Esophagus muscularis mucosa (tissue), 4 donors: ENCODE data around the gene CYTH3. TPM values are rescaled to one million over a fixed set of nuclear protein-coding genes. Genes with fewer than 3 reads are reported as not detected.

Source experiments
- DNase-seq: peaks from one replicate; pipeline ENCODE4 v3.0.0-alpha.2; 2017; ENCODE audit errors: extremely low spot score
- H3K27ac ChIP-seq, 4 donors: fragments of 200-600 bp; sonication (generic); replicated peaks in 1 of 4; 1 replicate in 3 of 4; 2 replicates in 1 of 4; pipeline ENCODE4 v1.5.1; 2016 to 2019; ENCODE audit warnings: mild to moderate bottlenecking in 1 of 4
- H3K27me3 ChIP-seq, 4 donors: fragments of 200-600 bp; sonication (generic); one replicate each; pipeline versions ENCODE4 v1.5.1 to v1.6.0; 2016 to 2019
- H3K36me3 ChIP-seq, 4 donors: fragments of 200-600 bp; sonication (generic); one replicate each; pipeline ENCODE4 v1.5.1; 2016 to 2019
- H3K4me1 ChIP-seq, 4 donors: fragments of 200-600 bp; sonication (generic); one replicate each; pipeline ENCODE4 v1.5.1; 2016 to 2019
- H3K4me3 ChIP-seq, 4 donors: fragments of 200-600 bp; sonication (generic); 1 replicate in 2 of 4; 2 replicates in 2 of 4; pipeline ENCODE4 v1.5.1; 2016 to 2019; ENCODE audit warnings: mild to moderate bottlenecking in 4 of 4, moderate library complexity in 1 of 4
- H3K9me3 ChIP-seq, 4 donors: fragments of 200-600 bp; sonication (generic); 1 replicate in 3 of 4; 2 replicates in 1 of 4; pipeline ENCODE4 v1.5.1; 2016 to 2019
- CTCF ChIP-seq, 3 experiments: fragments of 200-600 bp in 2 of 3; fragments of 450-650 bp in 1 of 3; sonication (generic) in 2 of 3; IDR thresholded peaks; one replicate each; pipeline ENCODE4 v1.5.1; 2017 to 2019; ENCODE audit warnings: antibody characterized with exemption in 3 of 3, mild to moderate bottlenecking in 2 of 3, moderate library complexity in 1 of 3
- EP300 ChIP-seq: sonication (generic); formaldehyde crosslinking; IDR thresholded peaks from one replicate; pipeline ENCODE4 v1.6.1; 2017; ENCODE audit warnings: antibody characterized with exemption
- POLR2A ChIP-seq: fragments of 450-650 bp; IDR thresholded peaks from one replicate; pipeline ENCODE4 v1.6.1; 2017; ENCODE audit warnings: antibody characterized with exemption, moderate library complexity, mild to moderate bottlenecking, low read depth
- POLR2AphosphoS5 ChIP-seq, 2 donors: sonication (generic); formaldehyde crosslinking; IDR thresholded peaks; one replicate each; pipeline ENCODE4 v1.6.1; 2017; ENCODE audit warnings: antibody characterized with exemption in 2 of 2
- WGBS: methylation state at CpG from one replicate; pipeline ENCODE4 v1.1.5; 2018; 5-methylcytosine and 5-hydroxymethylcytosine counted together
- intact Hi-C: fragments of 100-400 bp; cut with DNase I; formaldehyde crosslinking; loops from one replicate; pipeline ENCODE4 v1.15.1; 2023
- total RNA-seq, 4 donors: library from RNA; depleted of rRNA; stranded (reverse); fragments of >200 nt; gene quantifications; one replicate each; pipeline versions ENCODE4 v1.1.0 to v1.2.1, GENCODE V29; 2016

Gene CYTH3
- total RNA-seq, 4 donors from 2014 or later, result 32.0 to 64.6 (median 50.2) TPM

GRCh38 chr7:6259257-6259656, 13.2 kb downstream of the CYTH3 start:
- peaks cover 70 to 78% (median 75%) of the 10 kb centered on the region in 4 donors for H3K4me1 ChIP-seq
- WGBS, result 35% methylated on average over 3 of the region's 3 CpGs
- DNase-seq, result no peak
- peak overlapping the region in 3 of 4 donors; percentile 24 to 56 (median 43) for H3K27ac ChIP-seq
- TF ChIP-seq EP300 (no peak), CTCF (IDR thresholded peaks at IDR 0.05) (no peak), POLR2A (no peak), POLR2AphosphoS5 (IDR thresholded peaks at IDR 0.05) (no peak)
- intact Hi-C loops, result no loop called here
- no peaks in the 10 kb centered on the region for H3K9me3 ChIP-seq
- H3K27me3 ChIP-seq, result no peaks in the 10 kb centered on the region
- H3K36me3 ChIP-seq, result no peaks in the 10 kb centered on the region
- no peak overlapping the region for H3K4me3 ChIP-seq

GRCh38 chr7:6258440-6259182, 13.8 kb downstream of the CYTH3 start:
- Histone ChIP-seq H3K27me3 (no peaks in the 10 kb centered on the region), H3K27ac (peak overlapping the region; percentile 43 to 64 (median 49)), H3K36me3 (no peaks in the 10 kb centered on the region), H3K9me3 (no peaks in the 10 kb centered on the region), H3K4me1 (peaks cover 68 to 85% (median 73%) of the 10 kb centered on the region in 4 donors), H3K4me3 (no peak overlapping the region)
- no peak for DNase-seq
- intact Hi-C loops, result no loop called here
- WGBS, result 47% methylated on average over 5 of the region's 5 CpGs
- TF ChIP-seq EP300 (no peak), POLR2A (no peak), CTCF (IDR thresholded peaks at IDR 0.05) (no peak), POLR2AphosphoS5 (IDR thresholded peaks at IDR 0.05) (no peak)

GRCh38 chr7:6257675-6258074, 14.7 kb downstream of the CYTH3 start:
- 81% methylated on average over 4 of the region's 4 CpGs for WGBS
- peak overlapping the region; percentile 15 to 64 (median 47) for H3K27ac ChIP-seq
- H3K27me3 ChIP-seq, result no peaks in the 10 kb centered on the region
- peaks cover 66 to 85% (median 80%) of the 10 kb centered on the region in 4 donors for H3K4me1 ChIP-seq
- no peaks in the 10 kb centered on the region for H3K9me3 ChIP-seq
- H3K36me3 ChIP-seq, result no peaks in the 10 kb centered on the region
- no peak overlapping the region for H3K4me3 ChIP-seq
- no peak for DNase-seq
- intact Hi-C loops, result no loop called here
- TF ChIP-seq CTCF (IDR thresholded peaks at IDR 0.05), result no peak
- TF ChIP-seq POLR2A, result no peak
- TF ChIP-seq POLR2AphosphoS5 (IDR thresholded peaks at IDR 0.05), result no peak
- no peak for TF ChIP-seq EP300

GRCh38 chr7:6256677-6257535, 15.5 kb downstream of the CYTH3 start:
- Histone ChIP-seq H3K4me3 (no peak overlapping the region), H3K36me3 (no peaks in the 10 kb centered on the region), H3K27me3 (no peaks in the 10 kb centered on the region), H3K27ac (peak overlapping the region; percentile 15 to 64 (median 57)), H3K4me1 (peaks cover 66 to 87% (median 82%) of the 10 kb centered on the region in 4 donors), H3K9me3 (no peaks in the 10 kb centered on the region)
- TF ChIP-seq CTCF (IDR thresholded peaks at IDR 0.05) (no peak), POLR2AphosphoS5 (IDR thresholded peaks at IDR 0.05) (peak in 1 of 2 donors; percentile 30)
- 51% methylated on average over 9 of the region's 9 CpGs for WGBS
- DNase-seq, result no peak
- intact Hi-C loops, result no loop called here
